DMS53 treated with DMSO at 0.1 percent for 48 hours (cell line): Measurements from ENCODE around the gene DNAH8.
"Not testable (repeated sequence)": the region's sequence is repeated elsewhere in the genome, so short reads cannot be mapped to it uniquely, and the experiment has no call there.

ENCODE experiments used
- DNase-seq: peaks from one replicate; lab custom pipeline; 2025; ENCODE audit not compliant: unreplicated experiment; lab: John Stamatoyannopoulos, UW

Gene DNAH8

DNA sequence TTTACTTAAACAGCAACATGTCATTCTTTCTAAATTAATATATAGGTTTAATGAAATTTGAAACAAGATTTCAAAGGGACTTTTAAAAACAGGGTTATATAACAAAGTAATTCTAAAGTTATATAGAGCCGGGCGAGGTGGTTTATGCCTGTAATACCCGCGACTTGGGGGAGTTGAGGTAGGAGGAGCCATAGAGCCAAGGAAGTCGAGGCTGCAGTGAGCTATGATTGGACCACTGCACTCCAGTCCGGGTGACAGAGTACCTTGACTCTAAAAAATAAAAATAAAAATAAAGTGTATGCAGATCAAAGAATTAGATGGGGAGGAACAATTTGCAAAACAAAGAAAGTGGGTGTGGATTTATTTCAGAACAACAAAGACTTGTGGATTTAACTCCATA, 182.4 kb downstream of the DNAH8 start:
- DNase-seq = no peak

DNA sequence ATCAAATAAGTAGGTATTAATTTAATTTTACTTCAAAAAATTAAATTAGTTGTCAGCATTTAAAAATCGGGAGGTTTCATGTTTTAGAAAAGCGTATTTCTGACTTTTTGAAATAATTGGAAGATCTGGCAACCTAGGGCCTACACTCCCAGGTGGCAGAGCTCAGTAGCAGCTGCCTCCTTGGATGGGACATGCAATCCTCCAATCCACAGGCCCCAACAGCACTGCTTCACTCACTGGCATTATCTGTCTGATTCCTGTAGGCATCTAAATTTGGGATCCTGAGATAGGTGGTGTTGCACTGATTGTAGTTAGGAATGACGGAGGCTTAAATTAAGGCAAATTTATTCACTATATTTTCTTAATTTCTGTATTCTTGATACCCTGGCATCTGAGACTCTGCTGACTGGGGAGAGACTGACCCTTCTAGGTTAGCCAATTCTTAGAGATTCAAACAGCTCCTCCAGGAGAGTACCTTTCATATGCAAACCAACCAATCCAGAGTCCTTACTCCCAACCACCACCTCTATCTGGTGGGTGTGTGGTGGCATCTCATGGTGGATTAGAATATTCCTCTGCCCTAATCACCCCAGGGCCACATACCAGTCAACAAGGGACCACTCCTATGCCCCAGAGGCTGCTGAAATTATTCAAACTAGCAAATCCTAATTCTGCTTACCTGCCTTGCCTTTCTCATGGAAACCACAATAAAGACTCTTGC, 186.9 kb downstream of the DNAH8 start:
- no peak for DNase-seq

DNA sequence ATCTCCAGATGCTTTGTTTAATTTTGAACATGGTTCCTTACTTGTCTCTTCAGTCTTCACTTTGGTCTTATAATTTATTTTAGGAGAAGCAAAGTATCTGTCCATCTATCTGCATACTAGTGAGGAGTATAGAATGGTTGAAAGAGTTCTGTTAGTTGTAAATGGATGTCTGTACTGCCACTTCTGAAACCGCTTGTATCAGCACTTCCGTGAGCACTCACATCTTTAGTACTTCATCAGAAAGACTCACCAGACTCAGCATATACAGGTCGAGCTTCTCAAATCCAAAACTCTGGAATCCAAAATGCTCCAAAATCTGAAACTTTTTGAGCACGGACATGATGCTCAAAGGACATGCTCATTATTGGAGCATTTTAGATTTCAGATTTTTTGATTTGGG, 191.5 kb downstream of the DNAH8 start:
- no peak for DNase-seq

DNA sequence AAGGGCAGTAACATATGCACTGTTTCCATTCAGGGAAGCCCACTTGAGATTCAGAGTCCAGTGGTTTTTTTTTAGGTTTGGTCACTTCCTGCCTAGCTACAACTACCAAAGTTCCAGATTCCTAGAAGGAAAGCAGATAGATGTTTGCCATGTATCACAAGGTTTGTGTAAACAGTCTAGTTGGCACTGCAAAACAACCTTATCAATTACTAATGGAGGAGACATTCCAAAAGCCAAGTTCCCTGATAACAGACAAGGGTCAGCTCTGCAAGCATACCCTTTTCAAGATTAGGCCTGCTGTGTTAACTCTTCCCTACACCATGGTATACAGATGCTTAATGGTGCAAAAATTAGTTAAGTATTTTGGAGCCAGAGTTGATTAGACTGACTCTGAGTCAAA, 192.2 kb downstream of the DNAH8 start:
- no peak for DNase-seq

DNA sequence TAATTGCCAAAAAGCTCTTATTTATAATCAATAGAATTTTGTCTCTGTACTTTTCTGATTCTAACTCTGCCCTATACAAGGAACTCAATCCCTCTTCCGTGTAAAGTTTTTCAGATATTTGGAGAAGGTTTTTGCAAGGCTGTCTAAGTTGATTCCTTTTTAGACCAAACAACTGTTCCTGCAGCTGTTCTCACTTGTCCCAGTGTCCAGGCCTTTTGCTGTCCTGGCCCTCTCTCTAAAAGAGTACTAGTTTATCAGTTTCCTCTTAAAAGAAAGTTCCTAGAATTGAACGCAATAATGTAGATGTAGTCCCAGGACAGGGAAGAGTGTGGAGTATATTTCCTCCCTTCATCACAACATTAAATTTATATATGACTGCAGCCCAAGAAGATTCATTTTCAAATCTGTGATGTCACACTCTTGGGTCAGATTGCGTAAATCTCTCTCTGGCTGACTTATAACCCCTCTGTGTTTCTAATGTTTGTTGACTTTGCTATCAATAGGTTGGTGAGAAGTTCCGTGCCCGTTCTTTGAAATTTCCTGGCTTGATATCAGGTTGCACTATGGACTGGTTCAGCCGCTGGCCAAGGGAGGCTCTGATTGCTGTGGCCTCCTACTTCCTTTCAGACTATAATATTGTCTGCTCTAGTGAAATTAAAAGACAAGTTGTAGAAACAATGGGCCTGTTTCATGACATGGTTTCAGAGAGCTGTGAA, 194.1 kb downstream of the DNAH8 start:
- peak; percentile 27 for DNase-seq

DNA sequence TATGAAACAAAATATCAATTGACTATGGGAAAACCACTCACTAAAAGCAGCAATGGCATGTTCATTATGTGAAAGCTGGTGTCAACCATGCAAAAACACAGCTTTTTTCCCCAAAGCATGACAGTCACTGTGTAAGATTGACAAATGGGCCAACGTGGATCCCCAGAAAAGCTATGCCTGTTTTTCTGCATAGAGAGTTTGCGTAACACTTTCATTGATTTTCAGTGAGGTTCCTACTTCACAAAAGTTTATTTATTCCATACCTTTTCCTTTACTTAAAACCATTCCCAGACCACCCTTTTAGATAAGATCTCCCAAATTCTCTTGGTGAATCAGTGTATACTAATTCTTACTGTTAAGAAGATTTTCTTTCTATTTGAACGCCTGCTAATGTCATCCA, 195.1 kb downstream of the DNAH8 start:
- DNase-seq = no peak

DNA sequence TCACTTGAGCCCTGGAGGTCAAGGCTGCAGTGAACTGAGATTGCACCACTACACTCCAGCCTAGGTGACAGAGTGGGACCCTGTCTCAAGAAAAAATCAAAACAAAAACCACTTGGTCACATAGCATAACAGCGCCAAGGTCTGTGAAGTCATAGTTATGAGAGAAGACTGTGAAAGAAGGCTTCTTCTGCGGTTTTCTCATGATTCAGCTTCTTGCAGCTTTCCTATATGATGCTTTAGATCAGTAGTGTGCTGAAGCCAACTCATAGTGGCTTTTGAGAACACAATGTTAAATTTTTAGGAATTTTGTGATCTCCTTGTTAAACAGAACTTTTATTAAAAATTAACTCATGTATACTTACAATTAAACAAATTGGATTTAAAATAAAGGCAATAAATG, 197.3 kb downstream of the DNAH8 start:
- DNase-seq = no peak

DNA sequence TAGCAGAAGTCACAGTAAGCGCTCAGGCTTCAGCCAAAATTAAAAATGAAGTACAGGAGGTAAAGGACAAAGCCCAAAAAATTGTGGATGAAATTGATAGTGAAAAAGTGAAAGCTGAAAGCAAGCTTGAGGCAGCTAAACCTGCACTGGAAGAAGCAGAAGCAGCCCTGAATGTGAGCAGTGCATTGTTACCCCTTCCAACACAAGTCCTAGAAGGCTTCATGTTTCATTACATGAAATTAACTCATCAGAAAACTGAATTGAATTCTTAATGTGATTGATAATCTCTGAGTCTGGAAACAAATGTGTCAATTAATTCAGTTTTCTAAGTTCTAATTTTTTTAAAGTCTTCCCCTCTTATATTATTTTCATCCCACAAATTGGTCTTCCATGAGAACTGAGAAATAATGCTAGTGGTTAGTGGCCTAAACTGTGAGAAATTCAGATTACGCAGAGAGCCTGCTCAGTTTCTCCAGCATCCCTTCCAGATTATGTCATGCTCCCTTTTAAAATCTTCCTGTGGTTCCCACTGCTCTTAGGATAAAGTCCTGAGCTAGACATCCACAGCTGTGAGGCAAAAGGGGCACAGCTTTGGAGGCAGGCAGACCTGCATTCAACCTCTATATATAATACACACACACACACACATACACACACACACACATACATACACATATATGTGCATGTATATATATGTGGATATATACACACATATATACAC, 200.3 kb downstream of the DNAH8 start:
- no peak for DNase-seq

DNA sequence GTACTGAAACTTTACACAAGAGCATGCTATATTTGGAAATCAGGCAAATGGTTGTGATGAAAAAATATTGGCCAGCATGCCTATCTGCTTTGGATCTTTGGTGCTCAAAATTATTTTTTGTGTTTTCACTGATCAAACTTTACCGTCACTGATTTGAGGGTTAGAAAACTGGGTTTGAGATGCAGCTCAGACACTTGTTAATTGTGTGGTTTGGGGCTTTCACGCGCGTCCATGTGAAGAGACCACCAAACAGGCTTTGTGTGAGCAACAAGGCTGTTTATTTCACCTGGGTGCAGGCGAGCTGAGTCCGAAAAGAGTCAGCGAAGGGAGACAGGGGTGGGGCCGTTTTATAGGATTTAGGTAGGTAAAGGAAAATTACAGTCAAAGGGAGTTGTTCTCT, 206.4 kb downstream of the DNAH8 start:
- not testable (repeated sequence) for DNase-seq

DNA sequence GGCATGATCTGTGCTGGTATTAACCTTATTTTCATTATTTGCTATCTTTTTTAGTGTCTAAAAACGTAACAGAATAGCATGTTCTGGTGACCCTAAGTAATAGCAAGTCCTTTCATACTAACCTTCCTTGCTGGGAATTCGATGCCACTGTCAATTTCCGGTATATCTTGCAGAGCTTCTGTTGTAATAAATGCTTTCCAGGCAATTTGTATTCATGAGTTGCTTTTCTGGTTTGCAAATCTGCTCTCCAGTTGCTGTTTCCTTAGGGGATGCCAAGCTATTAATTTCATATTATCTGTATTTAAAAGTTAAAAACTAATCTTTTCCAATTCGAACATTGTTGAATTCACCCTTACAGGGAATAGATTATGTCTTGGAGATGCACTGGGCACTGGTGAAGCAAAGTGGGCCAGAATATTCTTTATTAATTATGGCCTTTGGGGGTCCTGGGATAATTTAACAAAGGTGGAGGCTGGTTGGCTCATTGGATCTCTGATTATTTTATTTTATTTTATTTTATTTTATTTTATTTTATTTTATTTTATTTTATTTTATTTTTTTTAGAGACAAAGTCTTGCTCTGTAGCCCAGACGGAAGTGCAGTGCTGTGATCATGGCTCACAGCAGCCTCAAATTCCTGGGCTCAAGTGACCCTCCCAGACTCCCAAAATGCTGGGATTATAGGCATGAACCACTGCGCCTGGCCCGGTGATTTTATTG, 209.8 kb downstream of the DNAH8 start:
- DNase-seq = no peak

DNA sequence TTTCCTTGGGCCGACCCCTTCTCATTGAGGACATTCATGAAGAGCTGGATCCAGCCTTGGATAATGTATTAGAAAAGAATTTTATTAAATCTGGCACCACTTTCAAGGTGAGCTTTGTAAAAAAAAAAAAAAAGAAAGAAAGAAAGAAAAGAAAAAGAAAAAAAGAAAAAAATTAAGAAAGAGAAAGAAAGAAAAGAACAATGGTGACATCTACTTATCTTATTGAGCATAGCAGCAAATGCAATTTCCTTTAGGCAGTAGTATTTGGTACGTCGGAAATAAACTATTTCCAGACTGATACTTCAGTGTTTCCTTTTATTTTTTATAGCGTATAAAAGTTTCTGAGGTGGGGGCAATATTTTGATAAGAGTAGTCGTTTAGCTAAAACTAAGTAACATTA, 214.4 kb downstream of the DNAH8 start:
- DNase-seq = no peak

DNA sequence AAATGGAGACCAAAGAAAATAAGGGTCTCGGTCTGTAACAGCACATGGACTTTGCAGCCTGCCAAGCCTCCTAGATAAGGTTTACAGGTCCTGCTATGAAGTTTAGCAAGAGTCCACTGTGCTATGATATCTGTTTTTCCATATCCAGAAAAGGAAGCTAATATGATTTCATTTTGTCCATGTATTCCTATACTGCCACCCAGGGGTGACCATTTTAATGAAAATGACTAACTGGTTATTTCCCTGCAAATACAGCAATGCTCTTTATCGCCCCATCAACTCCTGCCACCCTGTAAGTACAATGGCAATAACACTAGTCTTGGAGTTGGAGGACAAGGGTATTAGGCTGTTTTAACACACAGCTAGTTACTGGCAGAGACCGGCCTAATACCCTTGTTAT, 218.3 kb downstream of the DNAH8 start:
- peak; percentile 57 for DNase-seq

DNA sequence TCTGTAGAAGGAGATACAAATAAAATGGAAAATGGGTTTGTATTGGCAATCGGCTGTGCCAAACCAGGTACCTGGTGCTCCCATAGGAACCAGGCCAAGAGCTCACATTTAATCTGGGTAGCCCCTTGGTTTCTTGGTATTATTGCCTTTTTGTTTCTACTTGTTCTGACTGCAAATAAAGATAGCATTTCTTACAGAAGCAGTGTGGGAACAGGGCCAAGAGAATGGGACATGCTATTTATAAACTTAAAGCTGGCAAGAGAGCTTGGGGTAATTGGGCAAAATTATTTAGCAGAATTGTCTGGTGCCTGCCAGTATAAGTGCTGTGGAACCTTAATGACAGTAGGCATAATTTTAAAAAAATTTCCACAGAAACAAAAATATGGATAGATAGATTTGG, 219.9 kb downstream of the DNAH8 start:
- no peak for DNase-seq

DNA sequence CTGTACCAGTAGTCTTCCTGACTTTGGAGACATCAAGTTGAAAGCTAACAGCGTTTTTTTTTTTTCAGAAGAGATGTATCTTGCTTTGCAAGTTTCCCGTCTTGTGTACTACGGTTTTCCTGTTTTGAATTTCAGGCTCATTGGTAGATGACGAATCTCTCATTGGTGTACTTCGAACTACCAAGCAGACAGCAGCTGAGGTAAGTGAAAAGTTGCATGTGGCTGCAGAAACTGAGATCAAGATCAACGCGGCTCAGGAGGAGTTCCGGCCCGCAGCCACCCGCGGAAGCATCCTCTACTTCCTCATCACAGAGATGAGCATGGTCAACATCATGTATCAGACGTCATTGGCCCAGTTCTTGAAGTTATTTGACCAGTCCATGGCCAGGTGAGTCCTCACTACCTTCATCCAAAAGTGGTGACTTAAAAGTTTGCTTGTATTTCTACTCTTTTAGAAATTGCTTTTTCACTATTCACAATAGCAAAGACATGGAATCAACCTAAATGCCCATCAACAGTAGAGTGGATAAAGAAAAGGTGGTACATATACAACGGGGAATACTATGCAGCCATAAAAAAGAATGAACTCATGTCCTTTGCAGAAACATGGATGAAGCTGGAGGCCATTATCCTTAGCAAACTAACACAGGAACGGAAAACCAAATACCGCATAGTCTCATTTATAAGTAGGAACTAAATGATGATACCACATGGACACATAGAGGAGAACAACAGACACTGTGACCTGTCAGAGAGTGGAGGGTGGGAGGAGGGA, 222.9 kb downstream of the DNAH8 start:
- no peak for DNase-seq

DNA sequence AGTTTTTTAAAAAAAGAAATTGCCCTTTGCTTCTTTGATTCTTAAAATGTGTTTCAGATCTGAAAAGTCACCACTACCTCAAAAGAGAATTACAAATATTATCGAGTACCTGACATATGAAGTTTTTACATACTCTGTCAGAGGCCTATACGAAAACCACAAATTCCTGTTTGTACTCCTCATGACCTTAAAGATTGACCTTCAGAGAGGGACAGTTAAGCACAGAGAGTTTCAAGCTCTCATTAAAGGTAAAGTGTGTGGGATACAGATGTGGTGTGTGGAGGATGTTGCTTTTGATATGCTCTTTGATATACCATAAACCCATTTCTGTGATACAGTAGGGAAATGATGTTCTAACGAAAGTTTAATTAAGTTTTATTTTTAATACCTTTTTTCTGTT, 223.6 kb downstream of the DNAH8 start:
- DNase-seq = no peak

DNA sequence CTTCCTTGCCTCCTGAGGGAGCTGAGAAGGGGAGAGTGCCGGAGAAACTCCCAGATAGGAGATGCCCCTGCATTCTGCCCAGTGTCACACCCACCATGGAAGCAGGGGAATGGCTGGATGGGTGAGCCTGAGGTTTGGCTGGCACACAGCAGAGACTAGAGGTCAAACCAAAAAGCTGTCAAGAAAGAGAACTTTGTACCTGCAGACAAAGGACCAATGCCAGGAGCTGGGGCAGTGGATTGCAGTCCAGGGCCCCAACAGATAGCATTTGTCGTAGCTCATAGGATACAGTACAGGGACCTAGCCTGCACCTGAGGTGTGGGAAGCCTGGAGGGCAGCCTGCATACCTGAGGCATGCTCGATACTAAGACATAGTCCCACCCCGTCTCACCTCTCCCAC, 227.3 kb downstream of the DNAH8 start:
- DNase-seq = no peak

DNA sequence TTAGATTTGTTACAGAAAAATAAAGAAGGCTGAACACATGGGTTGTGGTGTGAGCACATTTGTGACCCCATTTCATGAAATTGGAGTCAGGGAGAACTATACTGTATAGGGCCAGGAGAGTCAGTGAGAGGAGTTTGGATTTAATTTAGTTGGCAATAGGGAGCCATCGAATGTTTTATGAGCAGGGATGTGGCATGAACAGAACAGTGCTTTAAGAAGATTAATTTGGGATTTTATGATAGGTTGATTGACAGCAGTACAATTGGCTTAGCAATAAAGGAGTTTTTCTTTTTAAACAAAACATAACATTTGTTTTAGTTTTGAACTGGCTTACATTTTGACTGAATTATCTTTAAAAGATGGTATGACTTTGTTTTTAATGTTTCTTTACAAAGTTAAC, 227.9 kb downstream of the DNAH8 start:
- no peak for DNase-seq

DNA sequence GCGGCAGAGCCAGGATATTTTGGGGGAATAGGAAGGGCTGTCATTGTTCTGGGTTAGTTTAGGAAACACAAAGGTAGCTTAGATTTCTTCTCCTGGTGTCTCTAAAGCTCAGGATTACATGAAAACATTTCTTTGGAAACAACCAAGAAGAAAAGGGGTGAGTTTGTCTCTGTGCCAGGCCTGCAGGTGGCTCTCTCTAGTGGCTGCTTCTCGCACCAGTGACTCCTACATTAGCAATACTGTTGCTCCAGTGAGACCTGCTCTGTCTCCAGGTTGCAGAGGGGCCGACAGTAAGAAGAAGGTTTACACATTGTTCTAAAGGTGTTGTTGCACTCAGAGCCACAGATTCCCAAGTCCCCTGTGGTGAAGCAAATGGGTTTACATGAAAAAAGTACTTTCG, 228.9 kb downstream of the DNAH8 start:
- DNase-seq = no peak

DNA sequence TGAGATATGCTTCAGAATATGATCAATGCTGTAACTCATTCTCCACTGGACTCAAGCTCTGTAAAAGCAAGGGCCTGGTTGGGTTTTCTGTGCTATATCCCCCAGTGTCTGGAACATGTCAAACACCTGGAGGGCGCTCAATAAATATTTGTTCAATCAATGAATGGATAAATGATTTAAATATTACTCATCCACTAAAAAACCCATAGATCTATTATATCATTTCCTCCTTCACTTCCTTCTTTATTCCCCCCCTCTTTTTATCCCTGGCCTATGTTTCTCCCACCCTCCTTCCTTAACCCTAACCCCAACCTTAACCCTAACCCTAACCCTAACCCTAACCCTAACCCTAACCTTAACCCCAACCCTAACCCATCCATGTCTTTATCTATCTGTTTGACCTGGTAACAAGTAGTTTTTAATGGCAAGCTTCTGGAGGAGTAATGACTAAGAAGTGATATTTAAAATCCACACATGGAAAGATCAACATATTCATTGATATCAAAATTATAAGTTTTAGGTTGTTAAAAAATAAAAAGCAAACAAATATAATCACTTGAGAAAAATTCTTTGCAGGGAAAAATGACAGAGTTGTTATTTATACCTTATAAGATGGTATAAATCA, 229.7 kb downstream of the DNAH8 start:
- DNase-seq = no peak

DNA sequence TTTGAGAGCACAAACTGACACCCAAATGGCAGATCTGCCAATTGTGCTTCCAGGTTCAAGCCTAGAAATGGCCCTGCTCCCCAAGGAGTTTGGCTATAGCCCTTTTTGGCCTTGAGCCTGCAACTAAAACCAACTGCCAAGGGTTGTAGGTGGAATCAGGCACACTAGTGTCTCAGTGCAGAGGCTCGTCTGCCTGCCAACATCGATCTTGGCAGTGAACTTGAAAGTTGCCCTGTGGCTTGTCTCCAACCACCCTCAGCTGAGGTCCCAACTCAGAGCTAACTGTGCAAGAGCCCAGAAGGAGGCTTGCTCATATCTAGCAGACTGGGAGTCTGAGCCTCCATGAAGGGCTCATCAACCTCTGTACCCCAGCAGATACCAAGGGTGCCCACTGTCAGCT, 240.8 kb downstream of the DNAH8 start:
- DNase-seq = no peak
